Panc1 (cell line): ENCODE results near the gene SMC5. TPM values are rescaled to one million over a fixed set of nuclear protein-coding genes. Genes with fewer than 3 reads are reported as not detected.

Source experiments
- ATAC-seq: fragments of 200-7000 bp; cut with Tn5 transposase; 2 replicates; pipeline ENCODE4 v1.9.1; 2020; ENCODE audit warnings: mild to moderate bottlenecking, moderate library complexity
- BruUV-seq: library from RNA; stranded (reverse); fragments of 400-500 nt; replicated peaks from 2 replicates; lab custom pipeline; 2021; lab: Mats Ljungman, UMichigan
- CTCF ChIA-PET: fragments of 300-600 bp; sonication (Branson Sonifier 250); formaldehyde crosslinking; loops from one replicate; lab custom pipeline; 2022; ENCODE audit warnings: antibody characterized with exemption; lab: Charles Lee
- POLR2A ChIA-PET: fragments of 300-600 bp; sonication (Branson Sonifier 250); formaldehyde crosslinking; loops from one replicate; lab custom pipeline; 2022; ENCODE audit warnings: antibody characterized with exemption; lab: Charles Lee
- DNase-seq: peaks from one replicate; pipeline ENCODE4 v3.0.0-alpha.2; 2010; ENCODE audit warnings: low read depth, low spot score
- H3K27ac ChIP-seq: 2 replicates; pipeline ENCODE4 v1.5.1; 2011; ENCODE audit warnings: mild to moderate bottlenecking, low read length, inconsistent platforms
- H3K27me3 ChIP-seq: fragments of 200-500 bp; sonication (Bioruptor generic); 2 replicates; pipeline ENCODE4 v1.6.0; 2014; ENCODE audit warnings: low read length, inconsistent platforms; ENCODE audit not compliant: control insufficient read depth, insufficient read depth
- H3K36me3 ChIP-seq: fragments of 200-500 bp; sonication (Bioruptor generic); 2 replicates; pipeline ENCODE4 v1.5.1; 2014; ENCODE audit warnings: inconsistent platforms, mild to moderate bottlenecking, low read length, moderate library complexity; ENCODE audit not compliant: control insufficient read depth, insufficient read depth
- H3K4me1 ChIP-seq: 2 replicates; pipeline ENCODE4 v1.5.1; 2011; ENCODE audit warnings: inconsistent platforms, mild to moderate bottlenecking, low read length, moderate library complexity; ENCODE audit not compliant: control insufficient read depth, insufficient read depth
- H3K4me3 ChIP-seq, 2 experiments: 2 replicates each; pipeline ENCODE4 v1.5.1; 2011 to 2012; ENCODE audit warnings: low read depth in 2 of 2, low read length in 2 of 2, mild to moderate bottlenecking in 2 of 2, inconsistent platforms in 1 of 2, moderate library complexity in 1 of 2
- H3K9me3 ChIP-seq: fragments of 200-500 bp; sonication (Bioruptor generic); 2 replicates; pipeline ENCODE4 v1.5.1; 2014; ENCODE audit warnings: low read depth, mild to moderate bottlenecking, inconsistent platforms, low read length, moderate library complexity; ENCODE audit not compliant: control insufficient read depth, insufficient read depth
- CTCF ChIP-seq: fragments of 450-650 bp; IDR thresholded peaks from 2 replicates; pipeline ENCODE4 v1.5.1; 2017; ENCODE audit warnings: mild to moderate bottlenecking
- POLR2AphosphoS5 ChIP-seq: IDR thresholded peaks from 2 replicates; pipeline ENCODE4 v1.6.1; 2012; ENCODE audit warnings: mild to moderate bottlenecking, low read depth, low read length, moderate library complexity
- REST ChIP-seq, 2 experiments: IDR thresholded peaks; 2 replicates each; pipeline ENCODE4 v1.6.1; 2011 to 2012; ENCODE audit warnings: low read depth in 2 of 2, control low read depth in 1 of 2, low read length in 1 of 2, mild to moderate bottlenecking in 1 of 2, moderate library complexity in 1 of 2; ENCODE audit not compliant: insufficient read depth in 1 of 2
- SIN3A ChIP-seq: IDR thresholded peaks from 2 replicates; pipeline ENCODE4 v1.6.1; 2012; ENCODE audit warnings: low read depth, mild to moderate bottlenecking, low read length, moderate library complexity, borderline replicate concordance; ENCODE audit not compliant: insufficient read depth
- TCF7L2 ChIP-seq: IDR thresholded peaks from 2 replicates; pipeline ENCODE4 v1.6.1; 2011; ENCODE audit warnings: mild to moderate bottlenecking, low read depth, low read length, inconsistent platforms
- in situ Hi-C: cut with HindIII; loops from 2 replicates; pipeline ENCODE4 v1.10.0; 2016; ENCODE audit warnings: low sequenced_read_pairs, low pct_unique_long_range_greater_than_20kb
- intact Hi-C: fragments of 100-400 bp; cut with micrococcal nuclease; formaldehyde crosslinking; loops from one replicate; pipeline ENCODE4 v1.10.0; 2022; ENCODE audit not compliant: unreplicated experiment
- total RNA-seq: library from RNA; stranded (reverse); gene quantifications from one replicate; pipeline ENCODE4 v1.2.1, GENCODE V29; 2021; ENCODE audit not compliant: unreplicated experiment

SMC5 gene
- total RNA-seq, 1 experiment from 2014 or later: 12.9 TPM

- in situ Hi-C loops (no loop called here), intact Hi-C loops (no loop called here)
- H3K4me3 ChIP-seq: no peak overlapping the region
- ATAC-seq: no peak
- no peaks in the 10 kb centered on the region for H3K27me3 ChIP-seq
- no peaks in the 10 kb centered on the region for H3K9me3 ChIP-seq
- TF ChIP-seq CTCF (no peak), SIN3A (no peak), REST (IDR thresholded peaks at IDR 0.05; ENCODE audit: insufficient read depth in 1 of 2, low read depth in 2 of 2, low read length in 1 of 2) (no peak), POLR2AphosphoS5 (no peak), TCF7L2 (no peak)
- no peaks in the 10 kb centered on the region for H3K36me3 ChIP-seq
- POLR2A ChIA-PET: no interaction called here
- no peak overlapping the region for H3K27ac ChIP-seq
- BruUV-seq: no TSS peak
- no peak for DNase-seq
- H3K4me1 ChIP-seq: no peaks in the 10 kb centered on the region
- CTCF ChIA-PET: no interaction called here
These were observed 143.4 kb downstream of the SMC5 start for GRCh38 chr9:70402213-70402612.

GRCh38 chr9:70403166-70403565, 144.4 kb downstream of the SMC5 start:
- BruUV-seq: no TSS peak
- Histone ChIP-seq H3K27ac (no peak overlapping the region), H3K4me1 (no peaks in the 10 kb centered on the region), H3K36me3 (no peaks in the 10 kb centered on the region), H3K9me3 (no peaks in the 10 kb centered on the region), H3K4me3 (no peak overlapping the region), H3K27me3 (no peaks in the 10 kb centered on the region)
- no peak for TF ChIP-seq REST (IDR thresholded peaks at IDR 0.05; ENCODE audit: insufficient read depth in 1 of 2, low read depth in 2 of 2, low read length in 1 of 2)
- DNase-seq (no peak), ATAC-seq (no peak)
- intact Hi-C loops (no loop called here), in situ Hi-C loops (no loop called here)
- POLR2A ChIA-PET: no interaction called here
- CTCF ChIA-PET: no interaction called here
